Peyer's patch (tissue), 4 donors: ENCODE results near the gene NAP1L5.

ENCODE experiments used
- CTCF ChIP-seq, 6 experiments: fragments of 450-650 bp in 4 of 6; fragments of 200-600 bp in 2 of 6; sonication (generic) in 1 of 6; IDR thresholded peaks; one replicate each; pipeline ENCODE4 v1.5.1; 2017 to 2019; ENCODE audit warnings: antibody characterized with exemption in 6 of 6, mild to moderate bottlenecking in 3 of 6, moderate library complexity in 1 of 6
- POLR2A ChIP-seq, 2 donors: fragments of 450-650 bp; IDR thresholded peaks; one replicate each; pipeline ENCODE4 v1.5.1; 2017; ENCODE audit warnings: antibody characterized with exemption in 2 of 2, mild to moderate bottlenecking in 2 of 2, moderate library complexity in 2 of 2

- no peak for TF ChIP-seq CTCF (IDR thresholded peaks at IDR 0.05)
- TF ChIP-seq POLR2A (IDR thresholded peaks at IDR 0.05), result no peak
These were observed 21.8 kb upstream of the NAP1L5 start for GRCh38 chr4:88719381-88719780.
